HepG2 (cell line): Measurements from ENCODE around the gene PARD3. TPM values are rescaled to one million over a fixed set of nuclear protein-coding genes. Genes with fewer than 3 reads are reported as not detected.

Experiments used
- ARID3A ChIP-seq: IDR thresholded peaks from 2 replicates; pipeline ENCODE4 v1.6.1; 2012; ENCODE audit warnings: low read depth, low read length, improper control_type of control experiment
- ARNT2 ChIP-seq: sonication (generic); formaldehyde crosslinking; IDR thresholded peaks from 2 replicates; pipeline ENCODE4 v1.8.0; 2022; ENCODE audit warnings: mild to moderate bottlenecking, low read depth, missing genetic modification reagents, moderate library complexity
- CHCHD3 ChIP-seq: sonication (generic); formaldehyde crosslinking; IDR thresholded peaks from 2 replicates; pipeline ENCODE4 v1.8.0; 2022; ENCODE audit warnings: mild to moderate bottlenecking, missing genetic modification reagents, moderate library complexity
- EP300 ChIP-seq, 3 experiments: sonication (generic) in 1 of 3; formaldehyde crosslinking in 1 of 3; IDR thresholded peaks; 2 replicates each; pipeline versions ENCODE4 v1.5.1 to v1.6.1; 2011 to 2020; ENCODE audit warnings: low read depth in 2 of 3, low read length in 2 of 3, borderline replicate concordance in 1 of 3, improper control_type of control experiment in 1 of 3, mild to moderate bottlenecking in 1 of 3, missing genetic modification reagents in 1 of 3, moderate library complexity in 1 of 3
- FOXO1 ChIP-seq: sonication (generic); formaldehyde crosslinking; IDR thresholded peaks from 2 replicates; pipeline ENCODE4 v1.4.0; 2020; ENCODE audit warnings: missing genetic modification reagents
- GABPB1 ChIP-seq: IDR thresholded peaks from 2 replicates; pipeline ENCODE4 v1.6.1; 2016; ENCODE audit warnings: mild to moderate bottlenecking, missing genetic modification reagents, moderate library complexity, missing compliant biosample characterization
- HDAC1 ChIP-seq: sonication (generic); formaldehyde crosslinking; IDR thresholded peaks from 2 replicates; pipeline ENCODE4 v1.5.1; 2020; ENCODE audit warnings: mild to moderate bottlenecking, missing genetic modification reagents
- HMG20B ChIP-seq: conservative IDR thresholded peaks from 2 replicates; pipeline ENCODE4 v1.6.1; 2016; ENCODE audit warnings: missing genetic modification reagents, missing compliant biosample characterization
- HOXA3 ChIP-seq: sonication (generic); formaldehyde crosslinking; IDR thresholded peaks from 2 replicates; pipeline ENCODE4 v1.5.0; 2020; ENCODE audit warnings: missing genetic modification reagents
- IKZF4 ChIP-seq: sonication (generic); formaldehyde crosslinking; IDR thresholded peaks from 2 replicates; pipeline ENCODE4 v1.5.1; 2020; ENCODE audit warnings: borderline replicate concordance, mild to moderate bottlenecking, low read depth, missing genetic modification reagents; ENCODE audit errors: not compliant biosample characterization
- ISL2 ChIP-seq: sonication (generic); formaldehyde crosslinking; IDR thresholded peaks from 2 replicates; pipeline ENCODE4 v1.5.0; 2020; ENCODE audit warnings: missing genetic modification reagents
- MAF1 ChIP-seq: sonication (generic); formaldehyde crosslinking; IDR thresholded peaks from 2 replicates; pipeline ENCODE4 v1.5.0; 2020; ENCODE audit warnings: missing genetic modification reagents, borderline replicate concordance
- MED13 ChIP-seq: sonication (generic); formaldehyde crosslinking; IDR thresholded peaks from 2 replicates; pipeline ENCODE4 v1.5.0; 2020; ENCODE audit warnings: missing genetic modification reagents
- NCOA5 ChIP-seq: sonication (generic); formaldehyde crosslinking; IDR thresholded peaks from 2 replicates; pipeline ENCODE4 v1.4.0; 2020; ENCODE audit warnings: missing genetic modification reagents
- NFATC3 ChIP-seq: sonication (generic); formaldehyde crosslinking; IDR thresholded peaks from 2 replicates; pipeline ENCODE4 v1.5.1; 2020; ENCODE audit warnings: mild to moderate bottlenecking, missing genetic modification reagents
- POGZ ChIP-seq: sonication (generic); formaldehyde crosslinking; IDR thresholded peaks from 2 replicates; pipeline ENCODE4 v1.4.0; 2020; ENCODE audit warnings: mild to moderate bottlenecking, missing genetic modification reagents
- REL ChIP-seq: sonication (generic); formaldehyde crosslinking; conservative IDR thresholded peaks from 2 replicates; pipeline ENCODE4 v1.8.0; 2022; ENCODE audit warnings: mild to moderate bottlenecking, missing genetic modification reagents, moderate library complexity
- SALL1 ChIP-seq: sonication (generic); formaldehyde crosslinking; IDR thresholded peaks from 2 replicates; pipeline ENCODE4 v1.8.0; 2022; ENCODE audit warnings: mild to moderate bottlenecking, missing genetic modification reagents
- SNAPC2 ChIP-seq: sonication (generic); formaldehyde crosslinking; IDR thresholded peaks from 2 replicates; pipeline ENCODE4 v1.8.1; 2022; ENCODE audit warnings: mild to moderate bottlenecking, missing genetic modification reagents
- TAF15 ChIP-seq: fragments of 200-400 bp; formaldehyde crosslinking; IDR thresholded peaks from one replicate; pipeline ENCODE4 v1.6.1; 2018; ENCODE audit warnings: mild to moderate bottlenecking, low read depth, low read length; ENCODE audit not compliant: poor library complexity, severe bottlenecking
- TBX2 ChIP-seq: sonication (generic); formaldehyde crosslinking; IDR thresholded peaks from 2 replicates; pipeline ENCODE4 v1.5.0; 2020; ENCODE audit warnings: missing genetic modification reagents, mild to moderate bottlenecking, borderline replicate concordance
- TGIF2 ChIP-seq: IDR thresholded peaks from 2 replicates; pipeline ENCODE4 v1.6.1; 2016; ENCODE audit warnings: control low read depth, missing compliant biosample characterization
- THAP7 ChIP-seq: sonication (generic); formaldehyde crosslinking; IDR thresholded peaks from 2 replicates; pipeline ENCODE4 v1.8.1; 2023; ENCODE audit warnings: mild to moderate bottlenecking, missing genetic modification reagents
- ZBTB8A ChIP-seq: sonication (generic); formaldehyde crosslinking; IDR thresholded peaks from 2 replicates; pipeline ENCODE4 v1.4.0; 2020; ENCODE audit warnings: mild to moderate bottlenecking, low read depth, missing genetic modification reagents, borderline replicate concordance
- ZNF143 ChIP-seq: sonication (generic); formaldehyde crosslinking; IDR thresholded peaks from 2 replicates; pipeline ENCODE4 v1.4.0; 2020; ENCODE audit warnings: missing genetic modification reagents
- ZNF24 ChIP-seq: fragments of 450-650 bp; IDR thresholded peaks from 2 replicates; pipeline ENCODE4 v1.6.1; 2017; ENCODE audit warnings: antibody characterized with exemption, mild to moderate bottlenecking
- ZNF468 ChIP-seq: sonication (generic); formaldehyde crosslinking; IDR thresholded peaks from 2 replicates; pipeline ENCODE4 v1.8.0; 2022; ENCODE audit warnings: mild to moderate bottlenecking, moderate library complexity, missing genetic modification reagents
- ZNF501 ChIP-seq: sonication (generic); formaldehyde crosslinking; IDR thresholded peaks from 2 replicates; pipeline ENCODE4 v1.5.1; 2020; ENCODE audit warnings: mild to moderate bottlenecking, moderate library complexity, missing genetic modification reagents
- ZNF746 ChIP-seq: sonication (generic); formaldehyde crosslinking; IDR thresholded peaks from 2 replicates; pipeline ENCODE4 v1.8.0; 2022; ENCODE audit warnings: mild to moderate bottlenecking, missing genetic modification reagents
- ZNF747 ChIP-seq: sonication (generic); formaldehyde crosslinking; IDR thresholded peaks from 2 replicates; pipeline ENCODE4 v1.8.1; 2023; ENCODE audit warnings: missing genetic modification reagents, mild to moderate bottlenecking, borderline replicate concordance
- polyA plus RNA-seq, 8 experiments: library from polyadenylated mRNA; depleted of rRNA in 3 of 8; stranded (reverse) in 7 of 8; unstranded in 1 of 8; fragments of >200 nt; fragmentation: Illumina TruSeq in 4 of 8; extraction: Trizol in 4 of 8; gene quantifications; 2 replicates each; pipeline versions ENCODE4 v1.2.1 to v1.2.3, GENCODE V29; 2011 to 2016; ENCODE audit warnings: low read depth in 4 of 8, missing spikeins in 1 of 8, mixed read lengths in 1 of 8; ENCODE audit not compliant: insufficient read depth in 1 of 8
- total RNA-seq, 5 experiments: library from RNA; depleted of rRNA; stranded (reverse); fragments of >200 nt; fragmentation: Illumina TruSeq; extraction: Trizol; gene quantifications; 2 replicates each; pipeline ENCODE4 v1.2.3, GENCODE V29; 2016; ENCODE audit warnings: low read depth in 1 of 5

Gene PARD3
- total and polyA plus RNA-seq, 2 of the 13 experiments (the other 11 are each of a cell fraction or from before 2014, with no cell fraction given) = 40.9 to 60.0 TPM

- TF ChIP-seq NCOA5 (CRISPR knock-in tag) (no peak), THAP7 (CRISPR knock-in tag) (no peak), ZNF24 (peak; percentile 21; the same call in 1 of the 2 replicates), ZNF746 (no peak; the same call in 1 of the 2 replicates), TGIF2 (0 out of 2 replicates have a peak, but pooled peaks have one; percentile 32), IKZF4 (CRISPR knock-in tag) (no peak), ISL2 (CRISPR knock-in tag) (peak; percentile 99), EP300 (IDR thresholded peaks at IDR 0.05; ENCODE audit: low read depth in 2 of 2, low read length in 2 of 2) (peak; percentile 52 to 98; a peak in 3 of 4 replicates), EP300 (CRISPR knock-in tag; IDR thresholded peaks at IDR 0.05; ENCODE audit: borderline replicate concordance) (peak; percentile 82; the same call in 1 of the 2 replicates), ZNF501 (CRISPR knock-in tag) (no peak), HDAC1 (CRISPR knock-in tag) (peak; percentile 53; the same call in 1 of the 2 replicates), MED13 (CRISPR knock-in tag) (peak; percentile 88), ARID3A (peak; percentile 86), NFATC3 (no peak), ZNF468 (CRISPR knock-in tag) (no peak), HOXA3 (CRISPR knock-in tag) (peak; percentile 64; the same call in 1 of the 2 replicates), ZNF143 (CRISPR knock-in tag) (no peak), FOXO1 (no peak; the same call in 1 of the 2 replicates), ZBTB8A (no peak), ZNF747 (CRISPR knock-in tag) (peak; percentile 55; the same call in 1 of the 2 replicates), HMG20B (CRISPR knock-in tag) (peak; percentile 86), GABPB1 (CRISPR knock-in tag) (peak; percentile 27; the same call in 1 of the 2 replicates), POGZ (CRISPR knock-in tag) (peak; percentile 68; the same call in 1 of the 2 replicates), REL (CRISPR knock-in tag) (no peak), TBX2 (CRISPR knock-in tag) (peak; percentile 97), MAF1 (CRISPR knock-in tag) (no peak), ARNT2 (no peak), CHCHD3 (CRISPR knock-in tag) (no peak), SNAPC2 (CRISPR knock-in tag) (peak; percentile 73; the same call in 1 of the 2 replicates), SALL1 (CRISPR knock-in tag) (peak; percentile 71), TAF15 (no peak)
These were observed 601.8 kb downstream of the PARD3 start (continued) for GRCh38 chr10:34213193-34213804.
